Astrocyte (in vitro differentiated cells and primary cell): ENCODE results near the gene CEP104. TPM values are rescaled to one million over a fixed set of nuclear protein-coding genes. Genes with fewer than 3 reads are reported as not detected.

ENCODE experiments used
- DNase-seq: peaks from one replicate; pipeline ENCODE4 v3.0.0-alpha.2; 2010; ENCODE audit warnings: low read depth
- FAIRE-seq: peaks from 2 replicates; lab custom pipeline; 2011; peaks lifted over from hg19 to GRCh38; lab: Jason Lieb, UNC
- H2AFZ ChIP-seq: 2 replicates; pipeline ENCODE4 v1.6.0; 2012; ENCODE audit warnings: low read depth, low read length, inconsistent platforms
- H3K27ac ChIP-seq: 2 replicates; pipeline ENCODE4 v1.5.1; 2011; ENCODE audit warnings: low read depth, low read length, inconsistent platforms
- H3K27me3 ChIP-seq: 2 replicates; pipeline ENCODE4 v1.6.0; 2011; ENCODE audit warnings: low read length, inconsistent platforms; ENCODE audit not compliant: insufficient read depth
- H3K36me3 ChIP-seq: 2 replicates; pipeline ENCODE4 v1.5.1; 2011; ENCODE audit warnings: low read length, inconsistent platforms; ENCODE audit not compliant: insufficient read depth
- H3K4me1 ChIP-seq: 2 replicates; pipeline ENCODE4 v1.5.1; 2011; ENCODE audit warnings: low read length, inconsistent platforms; ENCODE audit not compliant: insufficient read depth
- H3K4me2 ChIP-seq: 2 replicates; pipeline ENCODE4 v1.6.0; 2012; ENCODE audit warnings: low read length, inconsistent platforms
- H3K4me3 ChIP-seq: 2 replicates; pipeline ENCODE4 v1.5.1; 2011; ENCODE audit warnings: low read depth, mild to moderate bottlenecking, low read length, inconsistent platforms; ENCODE audit not compliant: insufficient read depth
- H3K79me2 ChIP-seq: 2 replicates; pipeline ENCODE4 v1.6.0; 2012; ENCODE audit warnings: mild to moderate bottlenecking, low read length, inconsistent platforms; ENCODE audit not compliant: insufficient read depth
- H3K9ac ChIP-seq: 2 replicates; pipeline ENCODE4 v1.6.0; 2012; ENCODE audit warnings: mild to moderate bottlenecking, low read length, inconsistent platforms
- H3K9me3 ChIP-seq: 2 replicates; pipeline ENCODE4 v1.5.1; 2012; ENCODE audit warnings: low read depth, mild to moderate bottlenecking, low read length, inconsistent platforms; ENCODE audit not compliant: insufficient read depth
- H4K20me1 ChIP-seq: 2 replicates; pipeline ENCODE4 v1.6.0; 2012; ENCODE audit warnings: low read length, inconsistent platforms; ENCODE audit not compliant: insufficient read depth
- H3K27ac Mint-ChIP-seq: one replicate; pipeline ENCODE4 v1.8.0; 2021; ENCODE audit warnings: mild to moderate bottlenecking, mixed read lengths; ENCODE audit not compliant: unreplicated experiment
- H3K27me3 Mint-ChIP-seq: one replicate; pipeline ENCODE4 v1.8.0; 2021; ENCODE audit warnings: low read depth, mixed read lengths; ENCODE audit not compliant: unreplicated experiment
- H3K36me3 Mint-ChIP-seq: one replicate; pipeline ENCODE4 v1.8.0; 2021; ENCODE audit warnings: low read depth, mixed read lengths; ENCODE audit not compliant: unreplicated experiment
- H3K4me1 Mint-ChIP-seq: one replicate; pipeline ENCODE4 v1.8.0; 2021; ENCODE audit warnings: low read depth, mixed read lengths; ENCODE audit not compliant: unreplicated experiment
- H3K4me3 Mint-ChIP-seq: one replicate; pipeline ENCODE4 v1.8.0; 2021; ENCODE audit warnings: mild to moderate bottlenecking, moderate library complexity, mixed read lengths; ENCODE audit not compliant: unreplicated experiment
- H3K9me3 Mint-ChIP-seq: one replicate; pipeline ENCODE4 v1.8.0; 2021; ENCODE audit warnings: mild to moderate bottlenecking, mixed read lengths; ENCODE audit not compliant: unreplicated experiment
- CTCF ChIP-seq: IDR thresholded peaks from 2 replicates; pipeline ENCODE4 v1.5.1; 2011; ENCODE audit warnings: low read depth, mild to moderate bottlenecking, inconsistent platforms, low read length, moderate library complexity; ENCODE audit not compliant: insufficient read depth
- EZH2 ChIP-seq: IDR thresholded peaks from 2 replicates; pipeline ENCODE4 v1.6.1; 2012; ENCODE audit warnings: mild to moderate bottlenecking, low read length, inconsistent platforms; ENCODE audit not compliant: insufficient read depth
- total RNA-seq: library from RNA; stranded (reverse); gene quantifications from 2 replicates; pipeline ENCODE4 v1.2.1, GENCODE V29; 2021

CEP104 gene
- total RNA-seq, 1 donor from 2014 or later, result 43.6 TPM

GRCh38 chr1:3762151-3762872 is 94.7 kb downstream of the CEP104 start:
- peaks cover 6% of the 10 kb centered on the region for H3K36me3 Mint-ChIP-seq
- Histone ChIP-seq H2AFZ (no peak overlapping the region), H3K79me2 (no peaks in the 10 kb centered on the region), H3K9ac (no peak overlapping the region), H3K36me3 (no peaks in the 10 kb centered on the region), H3K27ac (no peak overlapping the region), H4K20me1 (no peaks in the 10 kb centered on the region), H3K27me3 (peaks cover 6% of the 10 kb centered on the region), H3K9me3 (no peaks in the 10 kb centered on the region), H3K4me3 (no peak overlapping the region), H3K4me1 (no peaks in the 10 kb centered on the region), H3K4me2 (no peak overlapping the region)
- no peak overlapping the region for H3K27ac Mint-ChIP-seq
- TF ChIP-seq EZH2, result no peak
- no peak for TF ChIP-seq CTCF
- no peaks in the 10 kb centered on the region for H3K4me1 Mint-ChIP-seq
- H3K4me3 Mint-ChIP-seq, result no peak overlapping the region
- FAIRE-seq (no peak), DNase-seq (no peak)
- H3K9me3 Mint-ChIP-seq, result peaks cover 6% of the 10 kb centered on the region
- H3K27me3 Mint-ChIP-seq, result peaks cover 40% of the 10 kb centered on the region

Other genes starting within 250 kb of the CEP104 start
- 10.9 and 14.8 TPM in 2 replicates for gene MEGF6, start 245.7 kb downstream of the CEP104 start, total RNA-seq
- 33.7 and 36.0 TPM in 2 replicates for gene TPRG1L, start 232.2 kb downstream of the CEP104 start, total RNA-seq
- 15.5 and 15.6 TPM in 2 replicates for gene WRAP73, start 207.1 kb downstream of the CEP104 start, total RNA-seq
- gene TP73, start 204.7 kb downstream of the CEP104 start, total RNA-seq, result 0.18 TPM in 1 of 2 replicates, not detected in the other
- gene CCDC27, start 104.8 kb downstream of the CEP104 start, total RNA-seq, result not detected in 2 replicates
- 6.4 and 6.6 TPM in 2 replicates for gene SMIM1, start 84.5 kb downstream of the CEP104 start, total RNA-seq
- 48.7 and 51.5 TPM in 2 replicates for gene LRRC47, start 60.7 kb downstream of the CEP104 start, total RNA-seq
- 5.9 and 7.4 TPM in 2 replicates for gene DFFB, start 265 bp upstream of the CEP104 start, total RNA-seq
- gene C1orf174, start 43.1 kb upstream of the CEP104 start, total RNA-seq, result 24.4 and 26.1 TPM in 2 replicates